GM19372 (cell line): ENCODE data around the gene GLDN.
"Not testable (repeated sequence)": the region's sequence is repeated elsewhere in the genome, so short reads cannot be mapped to it uniquely, and the experiment has no call there.

Experiments used
- ATAC-seq: cut with Tn5 transposase; IDR thresholded peaks from one replicate; pipeline ENCODE4 v1.9.1; 2021; ENCODE audit warnings: mild to moderate bottlenecking, low read depth, moderate library complexity; ENCODE audit not compliant: unreplicated experiment

The GLDN gene

GRCh38 chr15:51386486-51386885 is 45.0 kb downstream of the GLDN start:
- ATAC-seq: no peak

GRCh38 chr15:51386960-51387698 is 45.7 kb downstream of the GLDN start:
- no peak for ATAC-seq

GRCh38 chr15:51387699-51388041 is 46.2 kb downstream of the GLDN start:
- no peak for ATAC-seq

GRCh38 chr15:51388726-51389125 is 47.3 kb downstream of the GLDN start:
- ATAC-seq: no peak

GRCh38 chr15:51390241-51390965 is 48.9 kb downstream of the GLDN start:
- no peak for ATAC-seq

GRCh38 chr15:51390966-51391422 is 49.5 kb downstream of the GLDN start:
- no peak for ATAC-seq

- ATAC-seq: no peak
These were observed 55.5 kb downstream of the GLDN start for GRCh38 chr15:51396921-51397320.

- no peak for ATAC-seq
These were observed 57.2 kb downstream of the GLDN start for GRCh38 chr15:51398626-51399025.

GRCh38 chr15:51401051-51401780 is 59.8 kb downstream of the GLDN start:
- no peak for ATAC-seq

- ATAC-seq: no peak
These were observed 60.5 kb downstream of the GLDN start for GRCh38 chr15:51401872-51402517.

GRCh38 chr15:51403072-51403878 is 61.8 kb downstream of the GLDN start:
- ATAC-seq: no peak

GRCh38 chr15:51403946-51404695 is 62.7 kb downstream of the GLDN start:
- no peak for ATAC-seq

GRCh38 chr15:51405693-51406523 is 64.5 kb downstream of the GLDN start:
- ATAC-seq: no peak

- ATAC-seq: no peak
These were observed 72.9 kb downstream of the GLDN start for GRCh38 chr15:51414256-51414860.

- ATAC-seq: no peak
These were observed 74.7 kb downstream of the GLDN start for GRCh38 chr15:51416129-51416528.

- not testable (repeated sequence) for ATAC-seq
These were observed 81.6 kb downstream of the GLDN start for GRCh38 chr15:51423040-51423439.

- ATAC-seq: no peak
These were observed 83.3 kb downstream of the GLDN start for GRCh38 chr15:51424780-51425179.

GRCh38 chr15:51425517-51426040 is 84.1 kb downstream of the GLDN start:
- ATAC-seq: no peak
